ENCODE data around the gene AP1M2.
"Not testable (repeated sequence)": the region's sequence is repeated elsewhere in the genome, so short reads cannot be mapped to it uniquely, and the experiment has no call there.

The AP1M2 gene

DNA sequence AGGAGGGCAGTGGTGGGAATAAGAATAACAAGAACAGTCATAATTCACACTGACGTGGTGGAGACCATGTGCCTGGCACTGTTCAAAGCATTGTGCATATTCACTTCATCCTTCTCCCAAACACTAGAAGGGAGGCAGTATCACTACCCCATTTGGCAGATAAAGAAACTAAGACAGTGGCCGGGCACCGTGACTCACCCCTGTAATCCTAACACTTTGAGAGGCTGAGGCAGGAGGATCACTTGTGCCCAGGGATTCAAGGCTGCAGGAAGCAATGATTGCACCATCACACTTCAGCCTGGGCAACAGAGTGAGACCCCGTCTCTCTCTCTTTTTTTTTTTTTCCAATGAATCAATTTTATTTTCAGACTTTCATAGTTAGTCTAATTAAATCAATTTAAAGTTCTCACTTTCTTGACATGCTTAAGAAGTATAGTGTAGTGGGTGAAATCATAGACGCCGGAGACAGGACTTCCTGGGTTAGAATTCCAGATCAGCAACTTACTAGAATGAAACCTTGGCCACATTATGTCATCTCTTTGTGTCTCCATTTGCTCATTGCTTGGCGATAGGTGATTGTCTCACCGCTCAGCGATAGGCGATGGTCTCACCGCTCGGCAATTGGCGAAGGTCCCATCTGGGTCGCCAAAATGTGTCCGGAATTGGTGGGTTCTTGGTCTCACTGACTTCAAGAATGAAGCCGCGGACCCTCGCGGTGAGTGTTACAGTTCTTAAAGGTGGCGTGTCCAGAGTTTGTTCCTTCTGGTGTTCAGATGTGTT lies 48.7 kb downstream of the AP1M2 start:
- no peak for DNase-seq (ENCODE audit: low spot score)

DNA sequence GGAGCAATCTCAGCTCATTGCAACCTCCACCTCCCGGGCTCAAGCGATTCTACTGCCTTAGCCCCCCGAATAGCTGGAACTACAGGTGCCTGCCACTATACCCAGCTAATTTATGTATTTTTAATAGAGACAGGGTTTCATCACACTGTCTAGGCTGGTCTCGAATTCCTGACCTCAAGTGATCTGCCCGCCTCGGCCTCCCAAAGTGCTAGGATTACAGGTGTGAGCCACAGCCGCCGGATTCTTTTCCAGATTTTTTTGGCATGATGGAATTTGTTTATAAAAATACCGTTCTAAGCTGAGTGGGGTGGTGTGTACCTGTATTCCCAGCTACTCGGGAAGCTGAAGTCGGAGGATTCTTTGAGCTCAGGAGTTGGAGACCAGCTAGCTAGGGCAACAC lies 49.4 kb downstream of the AP1M2 start:
- no peak for DNase-seq (ENCODE audit: low spot score)

DNA sequence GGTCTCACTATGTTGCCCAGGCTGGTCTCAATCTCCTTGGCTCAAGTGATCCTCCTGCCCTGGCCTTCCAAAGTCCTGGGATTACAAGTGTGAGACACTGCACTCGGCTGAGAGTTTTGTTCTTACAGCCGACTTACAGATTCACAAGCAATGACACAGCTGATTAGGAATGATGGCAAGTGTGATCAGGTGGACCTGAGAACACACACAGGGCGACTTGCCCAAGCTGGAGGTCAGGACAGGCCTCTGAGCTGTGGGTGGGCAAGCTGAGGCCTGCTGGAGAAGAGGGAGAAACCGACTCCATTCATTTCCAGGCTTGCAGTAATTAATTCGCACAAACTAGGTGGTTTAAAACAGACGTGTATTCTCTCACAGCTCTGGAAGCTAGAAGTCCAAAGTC lies 51.5 kb downstream of the AP1M2 start:
- no peak for DNase-seq (ENCODE audit: low spot score)

DNA sequence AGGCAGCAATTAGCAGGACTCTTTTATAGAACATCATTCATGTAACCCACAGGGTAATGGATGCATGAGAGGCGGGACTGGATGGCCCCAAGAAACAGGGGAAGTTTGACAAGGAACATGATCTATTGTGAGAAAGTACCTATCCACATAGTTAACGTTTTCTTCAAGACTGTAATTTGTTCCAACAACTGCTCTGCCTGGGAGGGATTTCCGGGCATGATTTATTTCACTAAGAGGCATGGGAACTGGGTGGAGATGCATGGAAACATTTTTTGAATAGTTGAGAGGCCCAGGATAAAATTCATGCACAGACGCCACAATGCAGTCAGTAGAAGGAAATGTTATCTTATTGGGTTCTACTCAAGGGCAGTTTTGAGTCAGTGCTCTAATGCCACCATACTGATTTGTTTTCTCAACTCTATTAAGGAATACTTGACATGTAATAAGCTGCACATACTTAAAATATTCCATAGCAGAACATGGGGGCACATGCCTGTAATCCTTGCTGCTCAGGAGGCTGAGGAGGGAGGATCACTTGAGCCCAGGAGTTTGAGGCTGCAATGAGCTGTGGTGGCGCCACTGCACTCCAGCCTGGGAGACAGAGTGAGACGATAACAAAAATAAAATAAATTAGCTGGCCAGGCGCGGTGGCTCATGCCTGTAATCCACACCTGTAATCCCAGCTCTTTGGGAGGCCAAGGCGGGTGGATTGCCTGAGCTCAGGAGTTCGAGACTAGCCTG lies 53.3 kb downstream of the AP1M2 start:
- no peak for DNase-seq (ENCODE audit: low spot score)

DNA sequence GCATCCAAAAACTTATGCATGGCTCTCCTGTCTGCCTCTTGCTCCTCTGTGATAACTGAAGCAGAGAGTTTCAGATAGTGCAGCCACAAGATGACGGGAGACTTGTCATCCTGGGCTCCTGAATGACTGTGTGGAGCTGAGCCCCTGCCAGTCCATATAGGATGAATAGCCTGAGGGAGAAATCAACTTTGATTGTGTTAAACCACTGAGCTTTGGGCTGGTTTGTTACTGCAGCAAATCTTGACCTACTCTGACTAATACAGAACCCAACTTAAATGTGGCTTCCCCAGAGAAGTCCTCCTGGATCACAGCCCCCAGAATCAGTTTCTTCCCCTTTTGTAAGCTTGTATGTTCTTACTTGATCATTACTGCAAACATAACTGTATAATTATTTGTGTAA lies 54.7 kb downstream of the AP1M2 start:
- no peak for DNase-seq (ENCODE audit: low spot score)

DNA sequence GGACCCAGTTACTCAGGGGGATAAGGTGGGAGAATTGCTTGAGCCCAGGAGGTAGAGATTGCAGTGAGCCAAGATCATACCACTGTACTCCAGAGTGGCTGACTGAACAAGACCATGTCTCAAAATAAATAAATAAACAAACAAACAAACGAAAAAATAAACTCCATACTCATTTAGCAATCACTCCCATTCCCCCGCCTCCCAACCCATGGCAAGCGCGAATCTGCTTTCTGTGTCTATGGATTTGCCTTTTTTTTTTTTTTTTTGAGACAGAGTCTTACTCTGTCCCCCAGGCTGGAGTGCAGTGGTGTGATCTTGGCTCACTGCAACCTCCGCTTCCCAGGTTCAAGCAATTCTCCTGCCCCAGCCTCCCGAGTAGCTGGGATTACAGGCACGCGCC lies 60.2 kb downstream of the AP1M2 start:
- DNase-seq (ENCODE audit: low spot score): not testable (repeated sequence)

DNA sequence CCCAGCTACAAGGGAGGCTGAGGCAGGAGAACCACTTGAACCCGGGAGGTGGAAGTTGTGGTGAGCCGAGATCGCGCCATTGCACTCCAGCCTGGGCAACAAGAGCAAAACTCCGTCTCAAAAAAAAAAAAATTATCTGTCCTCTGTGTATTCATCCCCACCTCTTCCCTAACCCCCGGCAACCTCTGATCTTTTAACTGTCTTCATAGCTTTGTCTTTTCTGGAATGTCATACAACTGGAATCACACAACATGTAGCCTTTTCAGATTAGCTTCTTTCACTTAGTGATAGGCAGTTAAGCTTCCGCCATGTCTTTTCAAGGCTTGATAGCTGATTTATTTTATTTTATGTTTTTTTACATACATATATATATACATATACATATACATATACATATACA lies 61.5 kb downstream of the AP1M2 start:
- DNase-seq (ENCODE audit: low spot score): no peak

DNA sequence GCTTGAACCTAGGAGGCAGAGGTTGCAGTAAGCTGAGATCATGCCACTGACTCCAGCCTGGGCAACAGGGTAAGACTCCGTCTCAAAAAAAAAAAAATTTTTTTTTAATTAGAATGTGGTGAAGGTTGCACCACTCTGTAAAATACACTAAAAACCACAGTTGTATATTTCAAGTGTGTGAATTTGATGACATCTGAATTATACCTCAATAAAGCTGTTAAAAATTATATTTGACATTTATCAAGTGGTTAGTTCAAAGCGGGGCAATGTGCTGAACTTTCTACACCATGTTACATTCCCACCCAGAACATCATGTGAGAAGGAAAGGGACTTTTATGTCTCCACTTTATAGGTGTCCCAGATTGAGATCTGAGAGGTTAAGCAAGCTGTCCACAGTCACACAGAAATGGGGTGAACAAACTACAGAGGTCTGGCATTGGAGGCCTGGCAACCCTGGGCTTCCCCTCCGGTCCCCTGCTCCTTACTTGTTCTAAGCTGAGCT lies 63.9 kb downstream of the AP1M2 start:
- DNase-seq (ENCODE audit: low spot score): no peak

Data from hematopoietic multipotent progenitor cell treated with erythropoietin and hydrocortisone succinate and interleukin-3 and kit ligand, for 17 days (in vitro differentiated cells).